Measurements from ENCODE around the gene BARX2. TPM values are rescaled to one million over a fixed set of nuclear protein-coding genes. Genes with fewer than 3 reads are reported as not detected.

BARX2 gene
- polyA plus RNA-seq, 4 donors = 0.41 to 1.1 (median 0.81) TPM

GRCh38 chr11:129396454-129396853 lies 20.8 kb downstream of the BARX2 start:
- DNase-seq (ENCODE audit: low read depth in 4 of 4, low spot score in 2 of 4) = no peak

DNA sequence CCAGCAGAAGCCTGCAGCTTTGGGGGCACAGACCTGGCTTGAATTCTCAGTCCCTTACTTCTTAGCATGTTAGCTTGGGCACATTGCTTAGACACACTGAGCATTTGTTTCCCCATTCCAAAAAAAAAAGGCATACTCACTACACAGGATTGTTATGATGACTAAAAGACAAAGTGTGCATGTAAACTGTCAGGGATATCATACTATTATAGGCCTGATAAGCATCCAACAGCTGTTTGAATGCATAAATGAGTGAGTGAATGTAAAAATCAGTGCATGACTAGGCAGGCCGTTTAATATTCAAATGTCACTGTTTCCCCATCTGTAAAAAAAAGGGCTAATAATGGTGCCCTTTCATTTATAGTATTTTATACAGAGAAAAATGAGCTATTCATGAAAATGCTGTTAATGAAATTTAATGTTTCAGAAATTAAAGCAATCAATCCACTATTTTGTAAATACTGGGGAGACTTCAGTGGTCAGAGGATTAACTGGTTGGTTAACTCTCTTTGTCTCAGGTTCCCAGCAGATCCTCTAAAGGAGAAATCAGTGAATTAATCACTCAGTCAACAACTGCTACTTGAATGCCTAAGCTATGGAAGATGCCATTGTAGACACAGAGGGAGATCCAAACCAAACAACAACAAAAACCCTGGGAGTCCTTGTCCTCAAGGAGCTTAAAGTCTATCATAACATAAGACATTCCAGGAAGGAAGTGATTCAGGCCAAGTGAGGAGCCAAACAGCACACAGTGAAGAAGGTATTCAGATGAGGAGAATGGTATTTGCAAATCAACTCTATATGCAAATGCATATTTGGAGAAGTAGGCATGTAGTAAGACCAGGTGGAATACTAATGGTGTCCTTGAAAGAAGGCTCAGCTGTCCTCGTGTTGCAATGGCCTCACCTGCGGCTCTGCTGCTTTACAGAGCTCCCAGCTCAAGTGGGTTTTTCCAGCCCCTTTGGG lies 26.8 kb downstream of the BARX2 start:
- no peak for DNase-seq (ENCODE audit: low read depth in 4 of 4, low spot score in 2 of 4)

DNA sequence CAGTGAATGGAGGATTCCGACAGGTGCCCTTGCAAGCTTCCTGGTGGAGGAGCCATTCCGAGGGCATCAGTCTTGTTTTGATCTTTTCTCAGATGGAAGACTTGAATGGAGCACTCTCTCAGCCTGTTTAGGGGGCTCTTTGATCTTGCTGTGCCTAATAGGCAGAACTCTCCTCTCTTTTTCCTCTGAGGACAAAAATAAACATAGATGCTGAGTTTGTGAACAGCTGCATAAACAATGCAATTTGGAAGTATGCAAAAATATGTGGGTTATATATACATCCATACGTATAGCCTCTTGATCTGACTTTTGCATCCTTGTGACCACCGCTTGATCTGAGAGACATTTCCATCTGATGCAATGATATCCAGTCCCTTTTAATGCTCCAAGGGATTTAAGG lies 29.1 kb downstream of the BARX2 start:
- no peak for DNase-seq (ENCODE audit: low read depth in 4 of 4, low spot score in 2 of 4)

DNA sequence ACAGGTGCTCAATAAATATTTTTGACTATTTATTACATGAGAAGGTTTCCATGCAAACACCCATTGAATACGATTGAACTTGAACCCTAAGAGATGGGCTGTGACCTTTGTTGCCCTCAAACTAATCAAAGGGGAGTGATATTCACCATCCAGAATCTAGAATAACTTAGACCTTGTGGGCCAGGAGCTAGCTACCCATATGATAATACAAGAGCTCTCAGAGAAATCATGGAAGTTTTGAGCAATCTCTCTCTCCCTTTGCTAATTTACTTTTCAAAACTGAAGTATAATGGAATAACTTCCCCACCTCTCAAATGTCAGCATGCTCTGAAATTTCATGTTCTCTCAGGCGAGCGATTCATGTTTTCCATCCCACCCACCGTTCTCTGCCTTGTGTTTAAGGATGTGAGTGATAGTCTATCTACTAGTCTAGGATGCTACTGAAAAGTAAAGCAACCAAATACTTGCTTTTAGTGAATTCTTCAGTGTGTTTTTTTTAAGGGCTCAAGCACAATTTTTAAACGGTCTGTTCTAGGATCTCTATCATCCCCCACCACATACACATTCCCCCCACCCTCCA lies 33.3 kb downstream of the BARX2 start:
- DNase-seq (ENCODE audit: low read depth in 4 of 4, low spot score in 2 of 4) = no peak

DNA sequence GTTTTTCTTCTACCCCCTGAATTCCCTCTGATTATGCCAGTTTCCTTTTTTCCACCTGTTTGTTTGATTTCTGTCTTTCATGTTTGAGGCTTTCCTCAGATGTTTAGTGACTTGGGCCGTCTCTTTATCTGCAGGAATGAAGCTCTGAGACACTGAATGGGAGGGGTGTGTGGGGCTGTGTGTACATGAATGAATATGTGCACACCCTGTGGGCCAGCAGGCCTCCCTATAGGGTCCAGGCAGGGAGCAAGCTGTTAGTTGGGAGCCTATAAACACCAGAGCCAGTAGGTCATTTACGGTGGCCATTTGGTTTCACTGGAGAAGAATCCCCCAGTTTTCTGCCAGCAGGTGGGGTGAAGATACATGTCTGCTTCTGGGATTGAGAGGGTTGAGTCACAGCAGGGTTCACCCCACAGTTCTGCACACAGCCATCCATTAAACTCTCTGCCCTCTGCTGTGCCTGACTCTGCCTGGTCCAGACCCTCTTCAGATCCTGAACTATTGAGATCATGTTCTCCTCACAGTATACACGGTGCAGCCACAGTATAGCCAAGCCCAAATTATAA lies 34.8 kb downstream of the BARX2 start:
- no peak for DNase-seq (ENCODE audit: low read depth in 4 of 4, low spot score in 2 of 4)

GRCh38 chr11:129412494-129412893 lies 36.8 kb downstream of the BARX2 start:
- DNase-seq (ENCODE audit: low read depth in 4 of 4, low spot score in 2 of 4) = no peak

GRCh38 chr11:129414144-129414872 lies 38.7 kb downstream of the BARX2 start:
- DNase-seq (ENCODE audit: low read depth in 4 of 4, low spot score in 2 of 4) = no peak

DNA sequence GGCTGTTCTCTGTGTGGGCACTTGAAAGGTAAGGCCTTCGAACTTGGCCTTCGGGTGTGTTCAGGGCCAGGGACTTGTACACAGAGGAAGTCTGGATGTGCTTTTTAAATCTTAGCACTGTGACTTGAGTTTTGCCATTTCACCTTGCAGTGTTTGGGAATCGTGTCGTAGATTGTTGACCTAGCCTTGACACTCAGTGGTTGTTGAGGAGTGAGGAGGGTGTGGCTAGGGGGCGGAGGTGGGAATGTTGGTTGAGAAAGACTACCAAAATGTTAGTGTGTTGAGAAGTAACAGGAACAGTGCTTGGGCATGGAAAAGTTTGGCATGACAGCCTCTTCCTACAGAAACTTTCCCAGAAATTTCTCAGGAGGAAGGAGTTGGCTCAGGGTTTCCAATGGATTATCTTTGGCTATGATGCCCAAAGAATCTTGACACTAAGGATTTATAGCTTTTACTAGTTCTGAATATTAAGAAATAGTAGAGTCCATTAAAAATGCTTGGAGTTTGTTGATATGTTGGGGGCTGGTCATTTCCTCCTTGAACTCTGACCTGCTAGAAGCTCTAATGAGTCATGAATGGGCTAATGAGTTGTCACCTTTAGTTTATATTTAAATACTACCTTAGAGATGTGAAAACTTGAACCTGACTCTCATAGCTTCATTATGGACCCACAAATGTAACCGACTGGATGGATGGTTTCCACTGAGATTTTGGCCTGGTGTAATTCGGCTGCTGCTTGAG lies 40.6 kb downstream of the BARX2 start:
- no peak for DNase-seq (ENCODE audit: low read depth in 4 of 4, low spot score in 2 of 4)

DNA sequence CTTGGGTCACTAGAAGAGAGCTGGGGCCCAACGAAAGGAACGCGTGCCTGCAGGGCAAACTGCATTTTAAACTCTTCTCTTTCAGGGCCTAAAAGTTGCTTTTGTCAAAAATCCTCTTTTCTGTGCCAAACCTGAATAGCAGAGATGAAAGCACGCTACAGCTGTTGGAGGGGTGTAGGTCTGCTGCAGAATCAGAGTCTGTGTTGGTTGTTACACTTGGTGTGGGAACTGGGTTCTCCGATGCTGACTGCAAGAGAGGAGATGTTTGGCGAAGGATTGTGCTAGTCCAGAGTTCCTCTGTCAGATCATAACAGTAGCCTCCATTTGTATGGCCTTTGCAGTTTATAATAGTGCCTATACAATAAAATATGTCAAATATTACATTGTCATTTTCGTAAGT lies 41.8 kb downstream of the BARX2 start:
- no peak for DNase-seq (ENCODE audit: low read depth in 4 of 4, low spot score in 2 of 4)

DNA sequence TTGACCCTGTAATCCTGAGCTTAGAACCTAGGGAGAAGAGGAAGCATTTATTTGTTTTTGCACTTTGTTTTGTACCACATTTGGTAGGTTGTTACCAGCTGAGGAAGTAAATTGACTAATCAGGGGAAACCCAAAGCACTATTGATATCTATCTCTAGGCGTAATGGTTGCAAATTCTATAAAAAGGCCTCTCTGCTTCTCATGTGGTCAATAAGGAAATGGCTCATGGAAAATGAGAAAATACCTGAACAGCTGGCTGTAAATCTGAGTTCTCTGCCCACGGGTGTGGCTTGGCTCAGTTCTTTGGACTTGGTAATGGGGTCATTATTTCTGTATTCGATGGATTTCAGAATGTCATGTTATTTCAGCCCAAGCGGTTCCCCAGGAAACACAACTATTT lies 42.4 kb downstream of the BARX2 start:
- no peak for DNase-seq (ENCODE audit: low read depth in 4 of 4, low spot score in 2 of 4)

DNA sequence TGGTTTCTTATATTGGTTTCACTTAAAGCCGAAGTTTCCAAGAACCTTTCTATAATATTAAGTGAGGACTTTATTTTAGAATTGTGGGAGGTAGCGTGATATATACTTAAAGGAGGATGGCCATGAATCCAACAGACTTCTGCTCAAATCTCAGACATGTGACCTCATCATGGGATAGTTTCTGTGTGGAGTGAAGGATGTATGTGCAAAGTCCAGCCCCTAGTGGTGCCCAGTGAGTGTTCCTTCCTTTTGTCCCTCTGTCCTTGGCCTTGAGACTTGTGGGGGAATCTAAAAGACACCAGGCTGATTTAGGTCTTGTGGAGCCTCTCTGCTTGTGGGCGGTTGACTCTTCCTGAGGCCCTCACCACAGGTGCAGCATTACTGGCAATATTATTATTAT lies 43.7 kb downstream of the BARX2 start:
- DNase-seq (ENCODE audit: low read depth in 4 of 4, low spot score in 2 of 4) = no peak

- DNase-seq (ENCODE audit: low read depth in 4 of 4, low spot score in 2 of 4) = no peak
Observed at GRCh38 chr11:129423426-129423825, 47.8 kb downstream of the BARX2 start.

DNA sequence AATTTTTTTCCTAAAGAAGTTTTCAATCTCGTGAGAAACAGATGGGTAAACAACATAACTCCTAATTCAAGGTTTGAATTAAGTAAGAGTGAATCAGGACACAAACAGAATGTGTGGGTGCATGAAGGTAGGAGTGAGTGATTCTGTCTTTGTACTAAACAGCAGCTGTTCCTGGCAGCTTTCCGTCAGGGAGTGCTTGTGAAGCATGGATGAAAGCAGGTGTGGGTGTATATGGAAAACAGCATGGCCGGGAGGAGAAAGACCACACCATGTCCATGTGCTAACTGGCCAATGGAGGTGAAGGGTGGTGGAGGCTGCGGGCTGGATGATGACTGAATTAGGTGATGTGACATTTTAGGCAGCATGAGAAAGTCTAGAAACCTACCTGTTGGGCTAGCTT lies 49.6 kb downstream of the BARX2 start:
- no peak for DNase-seq (ENCODE audit: low read depth in 4 of 4, low spot score in 2 of 4)

DNA sequence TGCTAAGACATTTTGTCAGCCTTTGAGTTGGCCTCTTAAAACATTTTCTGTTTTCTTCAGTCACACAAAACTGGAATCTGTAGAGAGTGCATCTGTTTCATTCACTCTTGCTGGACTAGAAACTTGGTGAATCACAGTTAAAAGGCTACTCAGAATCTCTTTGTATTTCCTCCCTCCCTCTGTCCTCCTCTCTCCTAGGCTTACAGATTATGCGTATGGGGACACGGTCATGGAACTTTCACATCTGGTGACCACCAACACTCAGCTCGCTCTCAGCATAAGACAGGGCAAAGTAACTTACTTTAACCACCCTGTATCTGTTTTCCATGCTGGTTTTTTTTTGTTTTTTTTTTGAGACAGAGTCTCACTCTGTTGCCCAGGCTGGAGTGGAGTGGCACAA lies 50.4 kb downstream of the BARX2 start:
- no peak for DNase-seq (ENCODE audit: low read depth in 4 of 4, low spot score in 2 of 4)

DNA sequence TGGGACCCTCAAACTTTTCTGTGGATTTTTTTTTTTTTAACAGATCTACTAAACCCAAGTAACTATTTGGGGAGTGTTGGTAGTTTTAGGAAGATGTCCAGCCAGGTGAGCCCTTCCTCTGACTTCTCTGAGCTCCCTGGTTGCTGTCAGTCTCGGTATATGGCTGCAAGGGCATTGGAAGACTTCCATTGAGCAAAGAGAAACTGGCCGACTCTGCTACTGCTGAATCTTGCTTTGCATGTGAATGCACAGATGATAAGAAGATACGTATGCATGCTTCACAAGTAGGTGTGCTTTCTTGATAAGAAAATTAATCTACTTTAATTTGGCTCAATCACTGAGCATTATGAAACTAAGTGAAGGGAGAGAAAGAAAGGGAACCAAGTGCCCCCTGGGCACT lies 51.1 kb downstream of the BARX2 start:
- no peak for DNase-seq (ENCODE audit: low read depth in 4 of 4, low spot score in 2 of 4)

- DNase-seq (ENCODE audit: low read depth in 4 of 4, low spot score in 2 of 4) = no peak
Observed at GRCh38 chr11:129427376-129427775, 51.7 kb downstream of the BARX2 start.

- DNase-seq (ENCODE audit: low read depth in 4 of 4, low spot score in 2 of 4) = no peak
Observed at GRCh38 chr11:129427816-129428406, 52.3 kb downstream of the BARX2 start.

DNA sequence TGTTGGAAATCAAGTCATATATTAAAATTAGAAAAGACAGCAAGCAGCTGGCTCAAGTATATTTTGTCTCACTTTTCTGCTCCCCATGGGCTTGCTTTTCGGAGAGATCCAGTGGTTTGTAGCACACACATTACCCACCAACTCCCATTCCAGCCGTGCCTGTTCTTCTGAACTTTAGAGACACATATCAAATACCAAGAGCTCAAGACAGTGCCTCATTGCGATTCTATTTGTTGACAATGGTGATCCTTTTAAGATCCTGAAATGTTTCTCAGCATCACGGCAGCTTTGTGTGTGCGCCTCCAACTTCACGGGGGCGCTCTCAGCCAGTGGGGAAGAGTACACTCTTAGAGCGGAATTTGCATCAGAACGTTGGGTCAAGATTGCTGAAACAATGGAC lies 52.9 kb downstream of the BARX2 start:
- DNase-seq (ENCODE audit: low read depth in 4 of 4, low spot score in 2 of 4) = no peak

- no peak for DNase-seq (ENCODE audit: low read depth in 4 of 4, low spot score in 2 of 4)
Observed at GRCh38 chr11:129434641-129435498, 59.2 kb downstream of the BARX2 start.
